Breast epithelium (tissue), 4 donors: Measurements from ENCODE around the gene ZNF619. TPM values are rescaled to one million over a fixed set of nuclear protein-coding genes. Genes with fewer than 3 reads are reported as not detected.

Source experiments
- DNase-seq, 2 donors: peaks; one replicate each; pipeline ENCODE4 v3.0.0-alpha.2; 2019; ENCODE audit warnings: low spot score in 2 of 2
- H3K27ac ChIP-seq, 2 donors: fragments of 200-600 bp; sonication (generic) in 1 of 2; one replicate each; pipeline ENCODE4 v1.5.1; 2016 to 2019; ENCODE audit warnings: mild to moderate bottlenecking in 1 of 2
- H3K27me3 ChIP-seq, 2 donors: fragments of 200-600 bp; sonication (generic) in 1 of 2; one replicate each; pipeline versions ENCODE4 v1.5.1 to v1.6.0; 2017 to 2019; ENCODE audit warnings: control low read depth in 1 of 2, mild to moderate bottlenecking in 1 of 2
- H3K36me3 ChIP-seq: fragments of 200-600 bp; one replicate; pipeline ENCODE4 v1.5.1; 2019
- H3K4me1 ChIP-seq, 2 donors: fragments of 200-600 bp; sonication (generic); one replicate each; pipeline ENCODE4 v1.5.1; 2016 to 2019; ENCODE audit warnings: control low read depth in 1 of 2
- H3K4me3 ChIP-seq, 3 donors: fragments of 200-600 bp; sonication (generic); 1 replicate in 2 of 3; 2 replicates in 1 of 3; pipeline ENCODE4 v1.5.1; 2016 to 2019; ENCODE audit warnings: mild to moderate bottlenecking in 3 of 3, moderate library complexity in 2 of 3
- H3K9me3 ChIP-seq, 2 donors: fragments of 200-600 bp; sonication (generic) in 1 of 2; one replicate each; pipeline ENCODE4 v1.5.1; 2016 to 2019; ENCODE audit warnings: control low read depth in 1 of 2
- CTCF ChIP-seq, 3 donors: fragments of 450-650 bp; IDR thresholded peaks; one replicate each; pipeline ENCODE4 v1.5.1; 2016 to 2017; ENCODE audit warnings: antibody characterized with exemption in 3 of 3, mild to moderate bottlenecking in 3 of 3, moderate library complexity in 3 of 3
- POLR2A ChIP-seq: fragments of 450-650 bp; IDR thresholded peaks from one replicate; pipeline ENCODE4 v1.6.1; 2016; ENCODE audit warnings: antibody characterized with exemption, mild to moderate bottlenecking, moderate library complexity
- POLR2AphosphoS5 ChIP-seq, 3 donors: sonication (generic); formaldehyde crosslinking; IDR thresholded peaks; one replicate each; pipeline ENCODE4 v1.6.1; 2017; ENCODE audit warnings: antibody characterized with exemption in 3 of 3
- intact Hi-C: fragments of 100-400 bp; cut with DNase I; formaldehyde crosslinking; loops from one replicate; pipeline ENCODE4 v1.15.1; 2023; ENCODE audit warnings: low total_unique reads
- total RNA-seq, 3 donors: library from RNA; depleted of rRNA; stranded (reverse); fragments of >200 nt; gene quantifications; one replicate each; pipeline ENCODE4 v1.1.0, GENCODE V29; 2016

Gene ZNF619
- total RNA-seq, 3 donors from 2014 or later = 4.8 to 8.3 (median 6.2) TPM

- Histone ChIP-seq H3K27me3 (no peaks in the 10 kb centered on the region), H3K9me3 (no peaks in the 10 kb centered on the region), H3K4me1 (no peaks in the 10 kb centered on the region), H3K36me3 (no peaks in the 10 kb centered on the region), H3K4me3 (peak overlapping the region in 1 of 3 donors; percentile 74), H3K27ac (peak overlapping the region; percentile 85 to 86)
- no peak for TF ChIP-seq CTCF (IDR thresholded peaks at IDR 0.05)
- TF ChIP-seq POLR2A = no peak
- peak in 2 of 3 donors; percentile 37 to 75 for TF ChIP-seq POLR2AphosphoS5 (IDR thresholded peaks at IDR 0.05)
- peak in 1 of 2 donors; percentile 33 for DNase-seq
- intact Hi-C loops = no loop called here
These were observed 27.9 kb downstream of the ZNF619 start for GRCh38 chr3:40504636-40505430.

- peak within 1 kb of the TSS; percentile 60 to 74 (median 73) for H3K4me3 ChIP-seq
- peak within 1 kb of the TSS; percentile 85 to 86 for H3K27ac ChIP-seq
- peak in 1 of 3 donors; percentile 16 for TF ChIP-seq CTCF (IDR thresholded peaks at IDR 0.05)
- peak in 2 of 3 donors; percentile 30 to 71 for TF ChIP-seq POLR2AphosphoS5 (IDR thresholded peaks at IDR 0.05)
- TF ChIP-seq POLR2A = no peak
- no peaks in the 10 kb centered on the region for H3K36me3 ChIP-seq
- intact Hi-C loops = no loop called here
- H3K4me1 ChIP-seq = no peaks in the 10 kb centered on the region
- H3K9me3 ChIP-seq = no peaks in the 10 kb centered on the region
- H3K27me3 ChIP-seq = no peaks in the 10 kb centered on the region
- DNase-seq = peak; percentile 57 to 69
These were observed 28.9 kb downstream of the ZNF619 start, which contains the start of gene ZNF620 for GRCh38 chr3:40505599-40506462. Gene ZNF620 (plus strand): TSS chr3:40506039. CDS start chr3:40506353, 314 bp downstream.

GRCh38 chr3:40511031-40511718 is 34.3 kb downstream of the ZNF619 start:
- intact Hi-C loops = no loop called here
- H3K27ac ChIP-seq = no peak overlapping the region
- no peaks in the 10 kb centered on the region for H3K36me3 ChIP-seq

GRCh38 chr3:40516201-40516600 is 39.3 kb downstream of the ZNF619 start:
- DNase-seq = no peak
- TF ChIP-seq POLR2AphosphoS5 (IDR thresholded peaks at IDR 0.05) (no peak), POLR2A (no peak), CTCF (IDR thresholded peaks at IDR 0.05) (no peak)
- H3K36me3 ChIP-seq = no peaks in the 10 kb centered on the region
- no peaks in the 10 kb centered on the region for H3K9me3 ChIP-seq
- no peak overlapping the region for H3K27ac ChIP-seq
- intact Hi-C loops = no loop called here
- H3K4me3 ChIP-seq = no peak overlapping the region
- H3K4me1 ChIP-seq = no peaks in the 10 kb centered on the region
- no peaks in the 10 kb centered on the region for H3K27me3 ChIP-seq

More at GRCh38 chr3:40511031-40511718, 34.3 kb downstream of the ZNF619 start:
- H3K4me3 ChIP-seq = no peak overlapping the region
- no peaks in the 10 kb centered on the region for H3K27me3 ChIP-seq
- no peak for DNase-seq
- TF ChIP-seq POLR2A (no peak), CTCF (IDR thresholded peaks at IDR 0.05) (no peak), POLR2AphosphoS5 (IDR thresholded peaks at IDR 0.05) (no peak)
- H3K9me3 ChIP-seq = no peaks in the 10 kb centered on the region
- no peaks in the 10 kb centered on the region for H3K4me1 ChIP-seq
